Astrocyte (in vitro differentiated cells and primary cell): ENCODE measurements around the gene MAMLD1.

Source experiments
- EZH2 ChIP-seq: IDR thresholded peaks from 2 replicates; pipeline ENCODE4 v1.6.1; 2012; ENCODE audit warnings: mild to moderate bottlenecking, low read length, inconsistent platforms; ENCODE audit not compliant: insufficient read depth
- TF ChIP-seq, protein P1 (sequence below): IDR thresholded peaks from 2 replicates; pipeline ENCODE4 v1.5.1; 2011; ENCODE audit warnings: low read depth, mild to moderate bottlenecking, inconsistent platforms, low read length, moderate library complexity; ENCODE audit not compliant: insufficient read depth

DNA sequence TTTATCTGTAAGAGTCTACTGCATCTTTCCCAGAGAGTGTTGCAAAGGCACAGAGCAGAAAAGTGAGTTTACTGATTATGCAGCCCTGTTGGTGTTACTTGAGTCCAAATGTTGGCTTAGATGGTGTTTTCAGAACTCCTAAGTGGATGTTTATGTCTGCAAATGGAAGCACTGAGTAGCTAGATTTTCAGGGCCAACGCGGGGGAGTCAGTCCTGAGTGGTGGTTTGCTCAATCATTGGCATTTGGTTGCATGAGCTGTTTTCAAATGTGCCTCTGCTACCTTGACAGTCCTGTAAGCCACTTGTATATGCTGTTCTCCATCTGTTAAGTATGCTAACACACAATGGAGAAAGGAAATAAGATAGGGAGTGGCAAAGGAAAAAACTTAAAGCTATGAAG is 45.4 kb downstream of the MAMLD1 start:
- TF ChIP-seq, protein P1, sequence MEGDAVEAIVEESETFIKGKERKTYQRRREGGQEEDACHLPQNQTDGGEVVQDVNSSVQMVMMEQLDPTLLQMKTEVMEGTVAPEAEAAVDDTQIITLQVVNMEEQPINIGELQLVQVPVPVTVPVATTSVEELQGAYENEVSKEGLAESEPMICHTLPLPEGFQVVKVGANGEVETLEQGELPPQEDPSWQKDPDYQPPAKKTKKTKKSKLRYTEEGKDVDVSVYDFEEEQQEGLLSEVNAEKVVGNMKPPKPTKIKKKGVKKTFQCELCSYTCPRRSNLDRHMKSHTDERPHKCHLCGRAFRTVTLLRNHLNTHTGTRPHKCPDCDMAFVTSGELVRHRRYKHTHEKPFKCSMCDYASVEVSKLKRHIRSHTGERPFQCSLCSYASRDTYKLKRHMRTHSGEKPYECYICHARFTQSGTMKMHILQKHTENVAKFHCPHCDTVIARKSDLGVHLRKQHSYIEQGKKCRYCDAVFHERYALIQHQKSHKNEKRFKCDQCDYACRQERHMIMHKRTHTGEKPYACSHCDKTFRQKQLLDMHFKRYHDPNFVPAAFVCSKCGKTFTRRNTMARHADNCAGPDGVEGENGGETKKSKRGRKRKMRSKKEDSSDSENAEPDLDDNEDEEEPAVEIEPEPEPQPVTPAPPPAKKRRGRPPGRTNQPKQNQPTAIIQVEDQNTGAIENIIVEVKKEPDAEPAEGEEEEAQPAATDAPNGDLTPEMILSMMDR, result no peak
- no peak for TF ChIP-seq EZH2
